ENCODE data around the gene CAMK1G. TPM values are rescaled to one million over a fixed set of nuclear protein-coding genes. Genes with fewer than 3 reads are reported as not detected.

CAMK1G gene
- total RNA-seq, 2 donors from 2014 or later = 0.18 to 1.6 TPM

DNA sequence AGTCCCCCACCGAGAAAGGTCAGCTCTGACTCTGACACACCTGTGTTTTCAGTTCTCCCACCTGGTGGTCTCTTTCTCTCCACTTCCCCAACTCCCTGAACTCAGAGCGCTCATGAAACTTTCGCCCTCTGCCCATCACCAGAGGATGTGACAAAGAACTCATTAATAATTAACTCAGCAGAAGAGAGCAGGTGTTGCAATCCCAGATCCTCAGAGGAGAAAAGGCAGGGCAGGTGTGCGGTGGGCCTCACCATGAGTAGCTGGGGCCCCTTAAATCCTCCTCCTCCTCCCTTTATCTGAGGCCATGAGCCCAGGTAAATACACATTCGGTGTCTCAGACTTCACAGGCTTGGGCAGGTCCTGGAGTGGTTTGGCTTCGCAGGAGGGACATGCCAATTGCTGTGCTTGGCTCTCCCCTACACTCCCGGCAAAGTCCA is 70.4 kb downstream of the CAMK1G start:
- 50% methylated on average over 7 of the region's 7 CpGs for WGBS
- no peaks in the 10 kb centered on the region for H3K4me1 ChIP-seq (replicated peaks)
- DNase-seq (ENCODE audit: low spot score) = peak; percentile 55
- peak overlapping the region; percentile 59 to 79 for H3K27ac ChIP-seq
- peak; percentile 28 for TF ChIP-seq POLR2A (IDR thresholded peaks at IDR 0.05)
- TF ChIP-seq POLR2AphosphoS5 (IDR thresholded peaks at IDR 0.05) = peak; percentile 54
- TF ChIP-seq, protein P1, sequence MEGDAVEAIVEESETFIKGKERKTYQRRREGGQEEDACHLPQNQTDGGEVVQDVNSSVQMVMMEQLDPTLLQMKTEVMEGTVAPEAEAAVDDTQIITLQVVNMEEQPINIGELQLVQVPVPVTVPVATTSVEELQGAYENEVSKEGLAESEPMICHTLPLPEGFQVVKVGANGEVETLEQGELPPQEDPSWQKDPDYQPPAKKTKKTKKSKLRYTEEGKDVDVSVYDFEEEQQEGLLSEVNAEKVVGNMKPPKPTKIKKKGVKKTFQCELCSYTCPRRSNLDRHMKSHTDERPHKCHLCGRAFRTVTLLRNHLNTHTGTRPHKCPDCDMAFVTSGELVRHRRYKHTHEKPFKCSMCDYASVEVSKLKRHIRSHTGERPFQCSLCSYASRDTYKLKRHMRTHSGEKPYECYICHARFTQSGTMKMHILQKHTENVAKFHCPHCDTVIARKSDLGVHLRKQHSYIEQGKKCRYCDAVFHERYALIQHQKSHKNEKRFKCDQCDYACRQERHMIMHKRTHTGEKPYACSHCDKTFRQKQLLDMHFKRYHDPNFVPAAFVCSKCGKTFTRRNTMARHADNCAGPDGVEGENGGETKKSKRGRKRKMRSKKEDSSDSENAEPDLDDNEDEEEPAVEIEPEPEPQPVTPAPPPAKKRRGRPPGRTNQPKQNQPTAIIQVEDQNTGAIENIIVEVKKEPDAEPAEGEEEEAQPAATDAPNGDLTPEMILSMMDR (IDR thresholded peaks at IDR 0.05) = no peak
- no peaks in the 10 kb centered on the region for H3K27me3 ChIP-seq (replicated peaks; ENCODE audit: insufficient read depth)
- no peaks in the 10 kb centered on the region for H3K9me3 ChIP-seq
- intact Hi-C loops (cut with DNase I) = no loop called here
- H3K4me3 ChIP-seq = no peak overlapping the region
- no peaks in the 10 kb centered on the region for H3K36me3 ChIP-seq

DNA sequence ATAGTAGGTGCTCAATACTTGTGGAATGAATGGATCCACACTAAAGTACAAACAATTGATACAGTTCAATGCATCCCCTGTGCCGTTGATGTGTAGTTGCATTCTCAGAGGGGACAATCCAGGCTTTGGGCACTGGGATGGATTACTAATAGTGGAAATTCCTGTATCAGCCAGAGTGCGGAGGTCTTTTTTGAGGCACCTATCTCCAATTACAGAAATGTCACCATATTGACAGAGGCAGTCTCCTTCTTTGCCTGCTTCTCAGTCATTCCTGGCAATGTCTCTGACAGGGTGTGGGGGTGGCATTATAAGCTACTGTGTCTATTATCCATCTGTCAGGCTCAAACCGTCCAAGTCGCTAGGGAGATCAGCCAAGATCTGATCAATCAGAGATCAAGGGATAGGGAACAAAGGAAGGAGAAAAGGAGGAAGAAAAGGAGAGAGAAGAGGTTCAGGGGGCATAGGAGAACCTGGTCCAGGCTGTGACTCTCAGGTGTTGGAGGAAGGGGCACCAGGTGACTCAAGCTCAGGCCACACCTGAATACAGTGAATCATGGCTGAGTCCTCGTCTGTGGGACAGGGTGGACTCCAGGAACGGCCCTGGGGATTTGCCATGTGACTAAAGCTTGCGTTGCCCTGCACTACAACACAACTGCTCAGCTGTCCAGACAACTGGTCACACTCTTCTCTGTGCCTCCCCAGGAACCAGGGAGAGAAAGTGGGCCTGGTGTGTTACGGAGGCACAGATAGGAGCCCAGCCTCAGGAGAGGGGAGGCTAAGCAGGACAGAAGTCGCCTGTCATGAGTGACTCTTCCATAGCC is 72.1 kb downstream of the CAMK1G start:
- no peaks in the 10 kb centered on the region for H3K36me3 ChIP-seq
- no peaks in the 10 kb centered on the region for H3K9me3 ChIP-seq
- no peak for DNase-seq (ENCODE audit: low spot score)
- no peak overlapping the region for H3K4me3 ChIP-seq
- 69% methylated on average over 9 of the region's 9 CpGs for WGBS
- H3K27ac ChIP-seq = no peak overlapping the region
- TF ChIP-seq, protein P1 (IDR thresholded peaks at IDR 0.05) = no peak
- TF ChIP-seq POLR2A (IDR thresholded peaks at IDR 0.05) = peak; percentile 14
- H3K4me1 ChIP-seq (replicated peaks) = no peaks in the 10 kb centered on the region
- intact Hi-C loops (cut with DNase I) = no loop called here
- H3K27me3 ChIP-seq (replicated peaks; ENCODE audit: insufficient read depth) = no peaks in the 10 kb centered on the region

DNA sequence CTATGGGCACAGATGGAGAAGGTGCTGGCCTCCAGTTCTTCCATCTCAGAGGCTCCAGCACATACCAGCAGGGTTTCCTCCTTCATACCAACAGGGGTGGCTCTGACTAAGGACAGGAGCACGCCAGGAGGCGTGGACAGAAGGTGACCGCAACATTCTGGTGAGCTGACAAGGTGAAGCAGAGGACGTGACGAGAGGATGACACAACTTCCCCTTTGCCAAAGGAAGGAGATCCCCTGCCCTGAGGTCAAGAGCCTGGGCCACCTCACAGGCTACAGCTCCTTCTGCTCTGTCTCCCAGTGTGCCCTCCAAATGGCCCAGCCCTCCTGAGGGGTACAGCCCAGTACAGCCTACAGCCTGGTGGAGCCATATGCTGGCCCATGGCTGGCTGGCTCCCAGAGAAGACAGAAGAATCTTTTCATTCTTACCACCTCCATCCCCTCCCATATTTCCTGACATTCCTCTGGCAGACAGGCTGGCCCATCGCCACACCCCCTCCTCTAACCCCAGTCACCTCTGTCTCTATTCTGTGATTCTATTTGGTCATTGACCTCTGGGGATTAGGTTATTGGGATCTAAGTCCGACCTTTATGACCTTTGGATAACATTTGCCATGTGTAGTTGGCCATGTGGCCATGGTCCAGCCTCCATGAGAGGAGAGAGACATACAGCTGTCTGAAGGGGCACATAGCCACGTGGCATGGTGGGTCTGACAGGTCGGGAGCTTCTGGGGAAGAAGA is 73.8 kb downstream of the CAMK1G start:
- 91% methylated on average over 9 of the region's 9 CpGs for WGBS
- no peaks in the 10 kb centered on the region for H3K4me1 ChIP-seq (replicated peaks)
- H3K27ac ChIP-seq = no peak overlapping the region
- no peaks in the 10 kb centered on the region for H3K27me3 ChIP-seq (replicated peaks; ENCODE audit: insufficient read depth)
- TF ChIP-seq, protein P1 (IDR thresholded peaks at IDR 0.05) = no peak
- TF ChIP-seq POLR2A (IDR thresholded peaks at IDR 0.05) (no peak), POLR2AphosphoS5 (IDR thresholded peaks at IDR 0.05) (no peak)
- no peak overlapping the region for H3K4me3 ChIP-seq
- no peaks in the 10 kb centered on the region for H3K9me3 ChIP-seq
- H3K36me3 ChIP-seq = no peaks in the 10 kb centered on the region
- intact Hi-C loops (cut with DNase I) = no loop called here
- no peak for DNase-seq (ENCODE audit: low spot score)

DNA sequence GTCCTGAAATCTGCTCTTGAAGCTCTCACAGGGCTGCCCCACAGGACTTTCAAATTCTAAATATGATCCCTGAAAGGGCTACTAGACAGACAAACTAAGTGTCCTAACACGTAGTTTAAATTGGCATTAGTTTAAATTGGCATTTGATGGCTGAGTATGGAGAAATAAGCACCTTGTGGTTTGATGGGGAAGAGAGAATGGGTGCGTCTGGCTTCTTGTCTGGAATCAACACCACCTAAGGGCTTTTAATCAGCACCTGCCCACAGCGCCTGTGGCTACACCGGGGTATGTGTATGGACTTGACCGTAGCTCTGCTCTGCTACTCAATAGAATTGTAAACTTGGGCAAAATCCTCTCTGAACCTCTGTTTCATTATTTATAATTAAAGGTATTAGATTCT is 74.4 kb downstream of the CAMK1G start:
- intact Hi-C loops (cut with DNase I) = no loop called here
- WGBS = 51% methylated on average over 5 of the region's 5 CpGs
- Histone ChIP-seq H3K27ac (no peak overlapping the region), H3K36me3 (no peaks in the 10 kb centered on the region), H3K4me1 (replicated peaks) (no peaks in the 10 kb centered on the region), H3K27me3 (replicated peaks; ENCODE audit: insufficient read depth) (no peaks in the 10 kb centered on the region), H3K9me3 (no peaks in the 10 kb centered on the region), H3K4me3 (no peak overlapping the region)
- TF ChIP-seq, protein P1 (IDR thresholded peaks at IDR 0.05) = no peak
- no peak for TF ChIP-seq POLR2A (IDR thresholded peaks at IDR 0.05)
- no peak for TF ChIP-seq POLR2AphosphoS5 (IDR thresholded peaks at IDR 0.05)
- DNase-seq (ENCODE audit: low spot score) = no peak

Data from prostate gland (tissue), 2 donors.